GM13977 (cell line): ENCODE measurements around the gene VSTM2A.
"Not testable (repeated sequence)": the region's sequence is repeated elsewhere in the genome, so short reads cannot be mapped to it uniquely, and the experiment has no call there.

Experiments used
- DNase-seq: peaks from one replicate; pipeline ENCODE4 v3.0.0; 2012; ENCODE audit warnings: low spot score
- in situ Hi-C: fragments of 300-500 bp; cut with MboI; formaldehyde crosslinking; loops from one replicate; pipeline ENCODE4 v1.12.0; 2022; ENCODE audit warnings: low sequenced_read_pairs, low pct_unique_long_range_greater_than_20kb, mixed read lengths, inconsistent platforms; ENCODE audit not compliant: unreplicated experiment
- TF ChIP-seq, protein P1 (sequence below): IDR thresholded peaks from 2 replicates; pipeline ENCODE4 v1.5.1; 2012; ENCODE audit warnings: mild to moderate bottlenecking, control low read depth; ENCODE audit not compliant: insufficient read depth; ENCODE audit errors: extremely low read depth, missing control alignments

VSTM2A gene, protein sequence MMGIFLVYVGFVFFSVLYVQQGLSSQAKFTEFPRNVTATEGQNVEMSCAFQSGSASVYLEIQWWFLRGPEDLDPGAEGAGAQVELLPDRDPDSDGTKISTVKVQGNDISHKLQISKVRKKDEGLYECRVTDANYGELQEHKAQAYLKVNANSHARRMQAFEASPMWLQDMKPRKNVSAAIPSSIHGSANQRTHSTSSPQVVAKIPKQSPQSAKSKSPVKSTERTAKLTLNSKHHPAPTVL

DNA sequence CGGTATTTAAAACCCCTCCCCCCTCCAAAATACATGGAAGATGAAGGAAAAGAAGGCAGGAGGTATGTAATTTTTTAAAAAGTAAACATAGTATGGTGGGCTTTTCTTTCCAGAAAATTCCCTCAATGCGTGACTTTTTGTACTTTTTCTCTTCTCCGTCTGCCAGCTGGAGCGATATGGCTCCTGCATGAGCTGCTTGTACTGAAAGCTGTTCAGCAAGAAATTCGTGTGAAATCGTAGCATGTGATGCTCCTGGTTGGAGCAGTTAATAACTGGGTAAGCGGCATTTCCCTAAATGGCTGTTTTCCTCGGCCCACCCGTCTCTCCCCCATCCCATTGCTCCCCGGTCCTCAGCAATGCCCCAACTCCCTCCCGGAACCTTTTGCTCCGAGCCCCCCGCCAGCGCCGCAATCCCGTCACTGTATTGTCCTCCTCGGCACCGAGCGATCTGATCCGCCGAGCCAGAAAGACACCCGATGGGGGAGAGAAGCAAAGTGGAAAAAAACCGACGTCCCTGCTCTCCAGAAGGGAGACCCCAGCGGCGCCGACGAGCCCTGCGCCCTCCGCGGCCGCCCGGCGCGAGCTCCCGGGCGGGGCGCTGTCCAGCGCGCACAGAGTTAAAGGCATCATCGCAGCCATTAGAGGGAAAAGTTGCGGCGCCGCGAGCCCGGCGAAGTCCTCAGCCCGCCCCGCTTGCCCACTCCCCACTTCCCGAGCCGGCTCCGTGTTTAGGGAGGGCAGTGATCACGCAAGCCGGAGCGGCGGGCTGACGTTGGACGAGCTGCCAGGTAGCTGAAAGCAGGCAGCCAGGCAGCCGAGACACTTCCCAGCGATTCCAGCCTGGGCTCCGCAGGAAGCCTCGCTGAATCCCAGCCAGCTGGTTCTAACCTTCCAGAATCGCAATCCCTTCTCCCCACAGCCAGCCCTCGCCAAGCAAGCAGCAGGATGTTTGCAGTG lies at the start of gene VSTM2A:
Gene VSTM2A (plus strand): TSS at position 707 of the 957 bp plus-strand sequence. CDS start 356 bp downstream, outside the sequence.
- in situ Hi-C loops, result no loop called here
- no peak for DNase-seq
- TF ChIP-seq, protein P1, sequence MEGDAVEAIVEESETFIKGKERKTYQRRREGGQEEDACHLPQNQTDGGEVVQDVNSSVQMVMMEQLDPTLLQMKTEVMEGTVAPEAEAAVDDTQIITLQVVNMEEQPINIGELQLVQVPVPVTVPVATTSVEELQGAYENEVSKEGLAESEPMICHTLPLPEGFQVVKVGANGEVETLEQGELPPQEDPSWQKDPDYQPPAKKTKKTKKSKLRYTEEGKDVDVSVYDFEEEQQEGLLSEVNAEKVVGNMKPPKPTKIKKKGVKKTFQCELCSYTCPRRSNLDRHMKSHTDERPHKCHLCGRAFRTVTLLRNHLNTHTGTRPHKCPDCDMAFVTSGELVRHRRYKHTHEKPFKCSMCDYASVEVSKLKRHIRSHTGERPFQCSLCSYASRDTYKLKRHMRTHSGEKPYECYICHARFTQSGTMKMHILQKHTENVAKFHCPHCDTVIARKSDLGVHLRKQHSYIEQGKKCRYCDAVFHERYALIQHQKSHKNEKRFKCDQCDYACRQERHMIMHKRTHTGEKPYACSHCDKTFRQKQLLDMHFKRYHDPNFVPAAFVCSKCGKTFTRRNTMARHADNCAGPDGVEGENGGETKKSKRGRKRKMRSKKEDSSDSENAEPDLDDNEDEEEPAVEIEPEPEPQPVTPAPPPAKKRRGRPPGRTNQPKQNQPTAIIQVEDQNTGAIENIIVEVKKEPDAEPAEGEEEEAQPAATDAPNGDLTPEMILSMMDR, result no peak

DNA sequence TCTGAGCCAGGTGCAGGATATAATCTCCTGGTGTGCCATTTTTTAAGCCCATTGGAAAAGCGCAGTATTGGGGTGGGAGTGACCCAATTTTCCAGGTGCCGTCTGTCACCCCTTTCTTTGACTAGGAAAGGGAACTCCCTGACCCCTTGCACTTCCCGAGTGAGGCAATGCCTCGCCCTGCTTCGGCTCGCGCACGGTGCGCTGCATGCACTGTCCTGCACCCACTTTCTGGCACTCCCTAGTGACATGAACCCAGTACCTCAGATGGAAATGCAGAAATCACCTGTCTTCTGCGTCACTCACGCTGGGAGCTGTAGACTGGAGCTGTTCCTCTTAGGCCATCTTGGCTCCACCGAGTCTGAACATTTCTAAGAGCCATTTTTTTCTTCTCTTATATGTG lies 37.6 kb upstream of the VSTM2A start:
- DNase-seq, in situ Hi-C loops: not testable (repeated sequence)

DNA sequence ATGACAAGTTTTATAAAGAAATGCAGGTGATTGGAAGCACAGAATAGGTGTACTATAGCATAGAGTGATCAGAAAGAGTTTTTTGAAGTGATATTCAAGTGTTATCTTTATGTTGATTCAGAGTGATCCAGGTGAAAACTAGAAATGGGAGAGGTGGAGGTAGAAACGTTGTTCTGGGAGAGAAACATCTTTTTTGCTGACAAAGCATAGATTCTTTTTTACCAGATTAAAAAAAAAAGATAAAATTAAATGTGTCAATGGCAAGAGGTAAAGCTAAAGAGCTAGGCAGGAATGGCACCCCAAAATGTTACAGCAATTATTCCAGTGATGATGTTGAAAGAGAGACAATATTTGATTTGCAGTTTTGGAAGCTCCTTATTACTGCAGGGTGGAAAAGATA lies 12.6 kb upstream of the VSTM2A start:
- in situ Hi-C loops, result no loop called here
- no peak for DNase-seq
- TF ChIP-seq, protein P1, result no peak

DNA sequence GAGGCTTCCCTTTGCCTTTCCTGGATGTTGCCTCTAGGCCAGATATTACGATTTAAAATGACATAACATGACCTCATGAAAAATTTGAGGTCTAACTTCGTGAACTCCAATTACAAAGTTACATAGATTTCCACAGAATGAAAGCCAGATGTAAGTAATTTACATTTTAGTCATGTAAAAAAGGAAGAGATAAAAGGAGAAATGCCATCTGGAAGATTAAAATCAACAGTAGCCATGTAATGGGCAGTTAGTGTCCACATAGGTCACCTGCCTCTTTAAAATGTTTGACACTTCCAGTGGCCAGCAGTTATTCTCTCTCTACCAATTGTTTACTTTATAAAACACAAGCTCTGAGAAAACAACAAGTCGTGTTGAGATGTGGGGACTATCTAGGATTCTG lies 4.1 kb upstream of the VSTM2A start:
- no peak for DNase-seq
- TF ChIP-seq, protein P1, result no peak
- in situ Hi-C loops, result no loop called here

DNA sequence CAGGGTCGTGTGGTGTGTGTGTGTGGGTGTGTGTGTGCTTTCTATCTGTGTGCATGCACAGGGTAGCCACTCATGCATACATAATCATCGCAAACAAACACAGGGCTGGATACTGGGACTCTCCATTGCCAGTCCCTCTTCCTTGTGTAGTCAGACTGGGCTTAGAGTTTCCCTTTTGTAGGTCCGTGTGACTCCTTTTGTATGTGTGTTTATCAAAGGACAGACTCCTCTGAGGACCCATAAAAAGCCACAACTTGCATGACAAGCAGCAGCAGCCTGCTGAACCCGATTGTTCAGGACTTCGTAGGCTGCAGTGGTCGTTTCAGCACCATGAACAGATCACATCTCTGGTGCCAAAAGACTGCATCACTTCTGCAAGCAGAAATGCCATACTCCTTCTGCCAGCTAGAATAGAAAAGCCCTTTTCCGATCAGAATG lies 895 bp downstream of the VSTM2A start:
- in situ Hi-C loops, result no loop called here
- peak; percentile 33 for DNase-seq
- TF ChIP-seq, protein P1, result no peak

DNA sequence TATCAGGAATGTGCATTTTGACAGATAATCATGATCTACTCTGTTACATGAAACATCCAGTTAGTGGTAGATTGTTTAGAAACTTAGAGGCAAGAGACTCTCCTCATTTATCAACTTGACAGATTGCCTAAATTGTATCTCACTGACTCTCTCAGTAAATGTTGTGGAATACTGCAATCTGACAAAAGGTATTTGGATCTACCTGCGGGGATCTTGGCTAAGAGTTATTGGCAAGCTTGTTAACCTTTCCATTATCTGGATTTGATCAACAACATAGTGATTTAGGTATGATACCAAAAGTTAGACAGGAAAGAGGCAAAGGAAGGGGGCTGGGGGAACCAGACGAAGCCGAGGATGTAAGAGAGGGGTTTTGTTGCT lies 2.0 kb downstream of the VSTM2A start:
- in situ Hi-C loops, result no loop called here
- DNase-seq, result no peak
- TF ChIP-seq, protein P1, result no peak
